Stimulated activated naive CD8-positive, alpha-beta T cell treated with anti-CD3 and anti-CD28 coated beads, Interleukin-15, Interleukin-2, amounts not matched to agents 100 ng/mL and 50 ng/mL, for 24 hours (primary cell): ENCODE results near the gene ARID1A.
"Not testable (repeated sequence)": the region's sequence is repeated elsewhere in the genome, so short reads cannot be mapped to it uniquely, and the experiment has no call there.

Experiments used
- H3K27ac Mint-ChIP-seq: one replicate; pipeline ENCODE4 v1.8.0; 2021; ENCODE audit warnings: mild to moderate bottlenecking, mixed read lengths
- H3K27me3 Mint-ChIP-seq: one replicate; pipeline ENCODE4 v1.8.0; 2021; ENCODE audit warnings: mixed read lengths
- H3K36me3 Mint-ChIP-seq: one replicate; pipeline ENCODE4 v1.8.0; 2021; ENCODE audit warnings: low read depth, mixed read lengths
- H3K4me1 Mint-ChIP-seq: one replicate; pipeline ENCODE4 v1.8.0; 2021; ENCODE audit warnings: low read depth, mixed read lengths
- H3K4me3 Mint-ChIP-seq: one replicate; pipeline ENCODE4 v1.8.0; 2021; ENCODE audit warnings: mild to moderate bottlenecking, mixed read lengths
- H3K9me3 Mint-ChIP-seq: one replicate; pipeline ENCODE4 v1.8.0; 2021; ENCODE audit warnings: mixed read lengths

Gene ARID1A

DNA sequence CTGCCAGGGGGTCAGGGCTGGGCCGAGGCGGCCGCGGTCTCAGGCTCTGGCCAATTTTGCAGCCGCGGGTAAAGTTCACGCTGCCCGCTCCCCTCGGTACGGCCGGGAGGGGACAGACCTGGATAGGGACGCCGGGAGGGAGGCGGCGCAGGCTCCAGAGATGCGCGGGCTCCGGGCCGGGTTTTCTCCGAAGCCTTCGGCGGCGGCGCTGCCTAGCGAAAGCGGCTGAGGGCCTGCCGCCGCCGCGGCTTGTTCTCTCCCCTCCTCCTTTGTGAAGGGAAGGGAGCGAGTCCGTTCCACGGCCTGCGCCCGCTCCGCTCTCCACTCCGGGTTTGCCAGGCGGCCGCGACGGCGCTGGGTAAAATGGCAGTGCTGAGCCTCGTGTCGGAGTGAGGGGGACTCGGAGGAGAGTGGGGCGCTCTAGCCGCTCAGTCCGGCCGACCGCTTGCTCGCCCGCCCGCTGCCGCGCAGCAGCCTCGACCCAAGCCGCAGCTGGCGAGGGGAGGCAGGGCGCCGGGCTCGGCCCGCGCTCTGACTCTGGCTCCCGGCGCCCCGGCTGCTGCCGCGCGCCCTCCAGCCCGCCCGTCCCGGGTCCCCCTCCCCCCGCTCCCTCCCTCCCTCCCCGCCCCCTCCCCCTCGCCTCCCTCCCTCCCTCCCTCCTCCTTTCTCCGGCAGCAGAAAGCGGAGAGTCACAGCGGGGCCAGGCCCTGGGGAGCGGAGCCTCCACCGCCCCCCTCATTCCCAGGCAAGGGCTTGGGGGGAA, at the start of gene ARID1A:
TSS of gene ARID1A (plus strand) at position 660 of the 763 bp plus-strand sequence. CDS start 389 bp downstream, outside the sequence.
- peaks cover 5% of the 10 kb centered on the region for H3K36me3 Mint-ChIP-seq
- peak within 1 kb of the TSS; percentile 90 for H3K27ac Mint-ChIP-seq
- peaks cover 32% of the 10 kb centered on the region for H3K4me1 Mint-ChIP-seq
- peak within 1 kb of the TSS; percentile 89 for H3K4me3 Mint-ChIP-seq
- H3K9me3 Mint-ChIP-seq: no peaks in the 10 kb centered on the region
- no peaks in the 10 kb centered on the region for H3K27me3 Mint-ChIP-seq

DNA sequence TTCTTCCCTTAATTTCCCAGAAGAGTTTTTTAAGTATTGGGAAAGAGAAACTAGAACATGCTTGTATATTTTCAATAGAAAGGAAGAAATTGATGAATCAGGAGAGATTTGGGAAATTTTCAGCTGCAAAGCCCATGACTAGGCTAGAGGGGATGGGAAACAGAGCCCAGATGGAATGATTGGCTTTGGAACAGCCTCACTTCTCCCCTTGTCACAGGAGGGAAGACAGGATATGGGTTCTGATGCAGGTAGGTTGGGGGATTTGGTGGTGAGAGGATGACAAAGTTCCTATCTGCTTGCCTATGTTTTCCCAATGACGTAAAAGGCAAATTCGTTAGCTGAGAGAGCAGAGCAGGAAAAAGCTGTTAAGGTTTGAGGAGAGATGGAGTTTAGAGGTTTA, 31.0 kb upstream of the ARID1A start:
- Mint-ChIP-seq H3K4me1 (peaks cover 6% of the 10 kb centered on the region), H3K27me3 (no peaks in the 10 kb centered on the region), H3K27ac (no peak overlapping the region), H3K4me3 (no peak overlapping the region), H3K9me3 (no peaks in the 10 kb centered on the region), H3K36me3 (no peaks in the 10 kb centered on the region)

DNA sequence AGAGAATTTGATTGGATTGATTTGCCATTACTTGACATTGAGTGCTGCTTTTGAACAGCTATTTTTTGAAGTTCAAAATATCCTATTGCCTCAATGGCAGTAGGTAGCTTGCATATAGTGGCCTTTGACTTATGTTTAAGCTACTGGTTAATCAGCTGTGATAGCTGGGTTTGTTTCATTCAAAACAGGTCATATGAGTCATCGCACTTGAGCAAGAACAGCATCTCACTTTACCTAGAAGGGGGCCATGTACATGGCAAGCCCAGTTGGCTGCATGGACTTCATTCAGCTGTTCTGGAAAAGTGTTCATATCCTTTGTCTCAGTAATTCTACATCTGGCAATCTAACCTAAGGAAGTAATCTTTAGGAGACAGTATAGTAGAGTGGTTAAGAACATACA, 29.0 kb upstream of the ARID1A start:
- H3K36me3 Mint-ChIP-seq: no peaks in the 10 kb centered on the region

DNA sequence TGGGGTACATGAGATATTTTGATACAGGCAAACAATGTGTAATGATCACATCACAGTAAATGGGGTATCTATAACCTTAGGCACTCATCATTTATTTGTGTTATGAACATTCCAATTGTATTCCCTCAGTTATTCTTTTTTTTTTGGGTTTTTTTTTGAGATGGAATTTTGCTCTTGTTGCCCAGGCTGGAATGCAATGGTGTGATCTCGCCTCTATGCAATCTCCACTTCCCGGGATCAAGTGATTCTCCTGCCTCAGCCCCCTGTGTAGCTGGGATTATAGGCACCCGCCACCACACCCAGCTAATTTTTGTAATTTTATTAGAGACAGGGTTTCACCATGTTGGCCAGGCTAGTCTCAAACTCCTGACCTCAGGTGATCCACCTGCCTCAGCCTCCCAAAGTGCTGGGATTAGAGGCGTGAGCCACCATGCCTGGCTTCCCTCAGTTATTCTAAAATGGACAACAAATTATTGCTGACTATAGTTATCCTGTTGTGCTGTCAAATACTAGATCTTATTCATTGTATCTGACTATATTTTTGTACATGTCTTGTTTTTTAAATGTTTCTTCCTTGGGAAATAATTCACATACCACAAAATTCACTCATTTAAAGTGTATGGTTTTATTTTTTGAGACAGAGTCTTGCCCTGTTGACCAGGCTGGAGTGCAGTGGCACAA, 27.6 kb upstream of the ARID1A start:
- H3K27ac Mint-ChIP-seq, H3K27me3 Mint-ChIP-seq, H3K9me3 Mint-ChIP-seq, H3K4me1 Mint-ChIP-seq, H3K4me3 Mint-ChIP-seq, H3K36me3 Mint-ChIP-seq: not testable (repeated sequence)

More for the DNA sequence above, 29.0 kb upstream of the ARID1A start:
- Mint-ChIP-seq H3K4me3 (no peak overlapping the region), H3K4me1 (peaks cover 6% of the 10 kb centered on the region), H3K27ac (no peak overlapping the region), H3K27me3 (no peaks in the 10 kb centered on the region), H3K9me3 (no peaks in the 10 kb centered on the region)

DNA sequence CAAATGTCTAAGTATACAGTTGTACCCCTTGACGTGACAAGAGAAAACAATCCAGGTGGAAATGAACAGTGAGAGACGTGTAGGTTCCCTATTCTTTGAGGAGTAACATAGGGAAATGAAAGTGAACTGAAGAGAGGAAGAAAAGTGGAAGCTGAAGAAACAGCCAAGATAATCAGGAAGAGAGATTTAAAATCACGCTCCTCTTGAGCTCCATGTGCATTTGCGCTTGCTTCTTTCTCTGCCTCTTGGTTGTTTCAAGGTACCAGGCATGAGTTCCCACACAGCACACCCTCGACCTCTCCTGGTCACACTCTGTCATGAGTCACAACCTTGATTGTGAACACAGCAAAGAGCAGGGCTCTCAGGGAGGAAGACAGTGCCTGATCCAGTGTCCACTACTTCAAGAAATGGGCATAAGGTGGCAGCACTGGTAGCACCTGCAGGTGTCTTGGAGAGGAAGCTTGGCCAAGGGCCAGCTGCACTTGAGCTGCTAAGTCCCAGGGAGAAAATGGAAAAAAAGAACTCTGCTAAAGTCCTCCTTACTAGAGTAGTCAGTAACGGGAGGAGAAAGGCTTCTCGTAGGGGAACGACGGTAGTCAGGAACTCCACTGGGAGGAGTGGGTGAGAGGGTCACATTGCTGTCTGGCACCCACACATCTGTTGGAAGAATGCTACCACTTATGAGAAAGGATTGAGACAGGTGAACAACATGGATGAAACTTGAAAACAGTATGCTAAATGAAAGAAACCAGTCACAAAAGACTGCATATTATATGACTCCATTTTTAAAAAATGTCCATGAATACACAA, 18.3 kb upstream of the ARID1A start:
- Mint-ChIP-seq H3K27ac (peak overlapping the region; percentile 73), H3K9me3 (no peaks in the 10 kb centered on the region), H3K36me3 (no peaks in the 10 kb centered on the region), H3K27me3 (no peaks in the 10 kb centered on the region), H3K4me1 (peaks cover 16% of the 10 kb centered on the region), H3K4me3 (peak overlapping the region; percentile 27)

DNA sequence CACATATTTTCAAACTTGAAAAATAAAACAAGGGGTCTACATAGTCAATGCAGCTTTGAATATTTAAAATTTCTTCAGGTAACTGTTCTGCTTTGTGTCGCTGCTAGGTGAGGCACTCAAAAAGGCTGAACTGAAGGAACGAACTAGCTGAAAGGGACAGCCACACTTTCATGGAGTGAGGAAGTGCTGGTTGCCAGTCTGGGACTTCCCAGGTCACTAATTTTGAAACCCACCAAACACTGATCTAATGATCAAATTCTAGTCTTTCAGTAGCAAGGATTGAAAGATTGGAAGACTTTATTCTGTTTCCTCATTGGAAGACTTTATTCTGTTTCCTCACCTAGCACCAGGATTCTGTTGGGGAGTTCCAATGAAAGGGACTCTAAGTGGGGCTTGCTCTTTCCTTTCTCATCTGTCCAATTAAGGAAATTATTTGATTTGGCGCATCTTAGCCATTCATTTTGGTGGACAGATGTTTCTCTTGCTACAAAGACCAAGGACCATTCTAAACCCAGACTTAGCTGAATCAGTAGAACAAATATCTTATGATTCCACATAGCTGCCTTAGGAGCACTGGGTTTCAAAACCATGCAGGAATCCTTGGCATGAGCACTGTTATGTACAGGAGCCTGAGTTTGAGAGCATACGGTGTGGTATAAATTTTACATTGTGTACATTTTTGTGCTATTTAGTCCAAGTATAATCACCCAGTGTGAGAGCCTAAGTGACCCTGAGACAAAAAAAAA, 10.9 kb upstream of the ARID1A start:
- Mint-ChIP-seq H3K4me3 (no peak overlapping the region), H3K27ac (no peak overlapping the region), H3K9me3 (no peaks in the 10 kb centered on the region), H3K4me1 (peaks cover 11% of the 10 kb centered on the region), H3K36me3 (no peaks in the 10 kb centered on the region), H3K27me3 (no peaks in the 10 kb centered on the region)

DNA sequence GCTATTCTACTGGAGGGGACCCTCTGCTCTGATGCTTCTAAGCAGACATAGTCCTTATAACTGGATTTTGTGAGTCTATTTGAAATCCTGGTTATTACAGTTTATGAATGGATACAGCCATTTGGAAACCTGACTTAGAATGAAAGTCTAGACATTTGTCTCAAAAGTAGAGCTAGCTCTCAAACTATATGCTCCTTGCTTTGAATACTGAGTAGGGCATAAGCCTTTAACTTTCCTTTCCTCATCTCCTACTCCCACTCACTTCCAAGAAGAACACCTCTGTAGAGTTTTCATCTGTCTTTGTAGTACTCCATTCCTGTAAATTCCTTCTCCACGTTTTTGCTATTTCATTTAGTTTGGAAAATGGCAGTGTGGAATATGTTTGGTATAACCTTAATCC, 9.0 kb upstream of the ARID1A start:
- Mint-ChIP-seq H3K27me3 (no peaks in the 10 kb centered on the region), H3K36me3 (no peaks in the 10 kb centered on the region), H3K27ac (no peak overlapping the region), H3K9me3 (no peaks in the 10 kb centered on the region), H3K4me3 (no peak overlapping the region), H3K4me1 (peaks cover 11% of the 10 kb centered on the region)

DNA sequence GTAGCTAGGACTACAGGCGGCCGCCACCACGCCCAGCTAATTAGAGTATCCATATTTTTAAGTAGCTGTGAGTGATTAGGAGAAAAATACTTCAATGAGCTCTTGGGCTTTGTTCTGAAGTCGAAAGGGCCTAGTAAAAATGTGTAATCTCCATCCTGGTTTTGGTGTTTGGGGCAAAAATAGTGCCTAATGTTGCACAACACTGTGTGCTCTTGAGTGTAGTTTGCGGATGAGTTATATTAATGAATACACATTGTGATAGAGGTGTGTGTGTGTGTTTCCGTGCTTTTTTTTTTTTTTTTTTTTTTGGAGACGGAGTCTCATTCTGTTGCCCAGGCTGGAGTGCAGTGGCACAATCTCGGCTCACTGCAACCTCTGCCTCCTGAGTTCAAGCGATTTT, 6.3 kb upstream of the ARID1A start:
- H3K27ac Mint-ChIP-seq: no peak overlapping the region
- no peaks in the 10 kb centered on the region for H3K27me3 Mint-ChIP-seq
- peaks cover 31% of the 10 kb centered on the region for H3K4me1 Mint-ChIP-seq
- no peaks in the 10 kb centered on the region for H3K36me3 Mint-ChIP-seq
- H3K9me3 Mint-ChIP-seq: no peaks in the 10 kb centered on the region
- H3K4me3 Mint-ChIP-seq: no peak overlapping the region

DNA sequence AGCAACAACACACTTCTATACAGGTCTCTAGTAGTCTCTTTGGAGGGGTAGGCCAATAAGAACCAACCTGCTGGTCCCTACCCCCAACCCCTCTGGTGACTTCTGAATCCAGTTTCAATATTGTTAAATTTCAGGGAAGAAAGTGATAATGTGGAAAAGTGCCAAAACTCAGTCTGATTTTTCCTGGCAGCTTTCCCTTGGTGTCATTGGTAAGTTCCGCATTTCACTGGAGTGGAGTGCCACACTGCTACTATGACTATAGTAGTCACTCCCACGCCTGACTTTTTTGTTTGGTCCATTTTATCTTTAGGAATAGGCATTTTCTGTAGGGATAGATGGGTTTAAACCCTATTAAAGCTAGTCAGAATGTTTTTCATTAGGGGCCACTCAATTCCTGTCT, 5.7 kb upstream of the ARID1A start:
- peaks cover 32% of the 10 kb centered on the region for H3K4me1 Mint-ChIP-seq
- H3K36me3 Mint-ChIP-seq: no peaks in the 10 kb centered on the region
- no peak overlapping the region for H3K4me3 Mint-ChIP-seq
- H3K9me3 Mint-ChIP-seq: no peaks in the 10 kb centered on the region
- H3K27me3 Mint-ChIP-seq: no peaks in the 10 kb centered on the region
- H3K27ac Mint-ChIP-seq: no peak overlapping the region

DNA sequence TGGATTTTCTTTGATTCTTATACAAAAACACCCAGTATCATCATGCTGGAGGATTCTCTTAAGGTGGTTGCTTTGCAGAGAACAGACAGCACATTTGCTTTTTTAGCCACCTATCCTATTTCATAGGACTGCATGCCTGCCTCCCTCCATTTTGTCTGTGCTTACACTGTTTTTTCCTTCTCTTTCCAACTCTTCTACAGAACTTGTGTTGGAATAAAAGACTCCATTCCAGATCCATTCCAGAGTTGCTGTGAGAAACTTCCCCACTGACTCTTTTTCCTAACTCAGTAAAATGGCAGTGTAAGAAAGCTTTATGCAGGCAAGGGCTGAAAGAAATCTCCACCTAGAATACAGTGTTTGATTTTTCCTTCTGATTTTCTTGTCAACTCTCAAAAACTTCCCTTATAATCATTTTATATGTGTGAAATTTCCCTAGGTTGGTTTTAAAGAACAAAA, 5.2 kb upstream of the ARID1A start:
- H3K36me3 Mint-ChIP-seq: no peaks in the 10 kb centered on the region
- no peak overlapping the region for H3K27ac Mint-ChIP-seq
- peaks cover 32% of the 10 kb centered on the region for H3K4me1 Mint-ChIP-seq
- H3K9me3 Mint-ChIP-seq: no peaks in the 10 kb centered on the region
- H3K4me3 Mint-ChIP-seq: no peak overlapping the region
- H3K27me3 Mint-ChIP-seq: no peaks in the 10 kb centered on the region

DNA sequence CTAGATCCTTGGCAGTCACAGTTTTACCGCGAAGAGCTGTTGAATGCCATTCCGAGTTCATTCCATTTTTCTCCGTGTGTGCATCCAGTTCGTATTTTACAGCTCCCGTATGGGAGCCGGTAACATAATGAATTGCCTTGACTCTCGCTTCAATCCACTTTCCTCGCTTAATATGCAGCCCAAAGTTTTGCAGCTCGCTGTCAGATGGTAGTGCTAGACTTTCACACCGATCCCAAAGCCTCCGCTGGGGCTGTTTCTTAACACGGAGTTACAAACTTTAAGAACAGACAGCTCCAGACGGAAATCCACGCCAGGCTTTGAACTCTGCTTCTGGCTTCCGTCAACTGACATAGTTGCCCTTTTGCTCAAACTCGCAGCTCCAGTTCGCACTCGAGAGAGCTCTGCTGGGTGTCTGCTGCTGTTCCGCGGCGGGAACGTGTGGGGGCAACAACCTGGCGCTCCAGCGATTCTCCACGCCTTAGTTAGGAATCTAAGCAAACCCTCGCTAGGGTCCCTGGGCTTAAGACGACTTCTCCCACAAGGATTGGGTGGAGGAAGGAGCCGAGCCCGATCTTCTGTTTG, 3.5 kb upstream of the ARID1A start:
- Mint-ChIP-seq H3K4me1 (peaks cover 32% of the 10 kb centered on the region), H3K9me3 (no peaks in the 10 kb centered on the region), H3K36me3 (no peaks in the 10 kb centered on the region), H3K27me3 (no peaks in the 10 kb centered on the region), H3K4me3 (peak overlapping the region; percentile 89), H3K27ac (peak overlapping the region; percentile 90)

DNA sequence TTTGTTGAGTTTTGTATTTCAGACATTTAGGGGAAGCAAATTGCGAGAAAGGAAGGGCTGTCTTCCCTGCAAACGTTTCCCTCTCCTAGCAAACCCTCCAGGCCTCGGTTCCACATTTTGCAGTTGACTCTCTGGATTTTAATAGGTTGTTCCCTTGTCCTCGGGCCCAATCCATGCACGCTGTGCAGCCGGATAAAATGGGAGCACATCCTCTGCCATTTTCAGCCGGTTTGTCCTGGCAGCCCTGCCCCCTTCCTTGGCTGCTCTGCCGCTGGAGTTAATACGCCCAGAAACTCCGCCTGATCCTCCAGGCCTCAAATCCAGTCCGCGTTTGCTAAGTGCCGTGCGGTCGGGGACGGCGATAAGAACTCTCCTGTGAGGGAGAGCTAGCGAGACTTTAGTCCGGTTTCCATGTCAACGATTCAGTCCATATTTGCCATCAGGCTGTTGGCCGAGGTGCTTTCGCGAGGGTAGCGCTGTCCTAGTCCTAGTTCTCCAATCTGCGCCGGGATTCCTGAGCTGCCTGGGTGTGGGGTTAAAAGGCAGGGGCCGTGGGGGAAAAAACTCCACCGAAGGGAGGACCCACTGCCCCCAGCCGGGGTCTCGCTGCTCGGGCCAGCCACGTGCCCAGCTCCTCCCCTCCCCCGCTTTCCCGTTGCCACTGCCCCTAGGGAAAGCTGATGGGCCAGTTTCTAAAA, 2.9 kb upstream of the ARID1A start:
- Mint-ChIP-seq H3K27ac (peak overlapping the region; percentile 90), H3K9me3 (no peaks in the 10 kb centered on the region), H3K36me3 (no peaks in the 10 kb centered on the region), H3K4me3 (peak overlapping the region; percentile 89), H3K27me3 (no peaks in the 10 kb centered on the region), H3K4me1 (peaks cover 32% of the 10 kb centered on the region)

DNA sequence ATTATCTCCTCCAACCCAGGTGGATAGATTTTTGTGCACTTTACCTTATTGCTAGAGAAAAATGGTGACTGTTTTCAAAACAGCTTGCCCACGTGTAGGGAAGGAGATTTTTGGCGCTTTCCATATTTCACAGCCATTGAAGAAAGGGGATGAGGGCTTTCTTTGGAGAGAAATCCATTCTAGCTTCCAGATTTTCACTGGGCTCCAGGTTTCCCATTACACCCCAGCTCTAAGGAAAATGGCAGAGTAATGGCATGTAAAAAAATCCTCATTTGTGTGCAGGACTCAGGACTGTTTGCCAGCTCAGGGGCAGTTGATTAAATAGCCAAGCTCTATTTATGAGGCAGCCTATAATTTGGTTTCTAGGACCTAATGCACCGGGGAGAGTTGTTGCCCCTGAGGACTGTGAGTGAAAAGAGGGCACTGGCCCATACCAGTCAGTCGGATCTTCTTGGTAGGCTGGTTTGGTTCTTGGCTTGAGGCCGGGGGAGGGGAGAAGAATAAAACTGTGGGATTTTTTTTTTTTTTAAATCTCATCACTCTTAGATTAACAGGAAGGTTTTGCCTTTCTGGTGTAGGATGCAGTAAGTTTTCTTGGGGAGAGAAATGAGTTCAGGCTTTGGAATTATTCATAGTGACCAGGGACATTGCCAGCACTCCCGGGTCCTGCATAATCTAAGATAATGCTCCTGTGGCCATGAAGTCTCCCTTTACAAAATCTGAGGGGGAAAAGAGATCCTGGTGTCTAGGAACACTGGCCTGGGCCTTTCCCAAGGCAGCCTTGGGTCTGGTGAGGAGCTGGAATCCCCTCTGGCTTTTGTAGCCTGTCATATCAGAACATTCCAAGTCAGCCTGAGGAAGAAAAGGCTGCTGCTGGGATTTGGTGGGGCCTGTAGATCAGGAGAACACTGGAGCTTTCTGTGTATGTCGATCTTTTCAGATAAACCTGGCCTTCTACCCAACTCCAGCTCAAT, 1.9 kb upstream of the ARID1A start:
- Mint-ChIP-seq H3K27ac (peak overlapping the region; percentile 90), H3K36me3 (no peaks in the 10 kb centered on the region), H3K9me3 (no peaks in the 10 kb centered on the region), H3K4me1 (peaks cover 32% of the 10 kb centered on the region), H3K4me3 (peak overlapping the region; percentile 89), H3K27me3 (no peaks in the 10 kb centered on the region)
